Daoy (cell line): ENCODE data around the gene DTYMK. TPM values are rescaled to one million over a fixed set of nuclear protein-coding genes. Genes with fewer than 3 reads are reported as not detected.
A peak's percentile ranks its signal among the peaks of the same experiment; 100 is the strongest.
"Not testable (repeated sequence)": the region's sequence is repeated elsewhere in the genome, so short reads cannot be mapped to it uniquely, and the experiment has no call there.

Source experiments
- DNase-seq: peaks from one replicate; pipeline ENCODE4 v3.0.0-alpha.2; 2015; ENCODE audit warnings: low read depth
- total RNA-seq: library from RNA; depleted of rRNA; stranded (reverse); fragments of >200 nt; shearing (Covaris generic); gene quantifications from 2 replicates; pipeline ENCODE4 v1.2.3, GENCODE V29; 2014; rRNA removed

The DTYMK gene, protein sequence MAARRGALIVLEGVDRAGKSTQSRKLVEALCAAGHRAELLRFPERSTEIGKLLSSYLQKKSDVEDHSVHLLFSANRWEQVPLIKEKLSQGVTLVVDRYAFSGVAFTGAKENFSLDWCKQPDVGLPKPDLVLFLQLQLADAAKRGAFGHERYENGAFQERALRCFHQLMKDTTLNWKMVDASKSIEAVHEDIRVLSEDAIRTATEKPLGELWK
- 105 and 141 TPM in 2 replicates for total RNA-seq

DNA sequence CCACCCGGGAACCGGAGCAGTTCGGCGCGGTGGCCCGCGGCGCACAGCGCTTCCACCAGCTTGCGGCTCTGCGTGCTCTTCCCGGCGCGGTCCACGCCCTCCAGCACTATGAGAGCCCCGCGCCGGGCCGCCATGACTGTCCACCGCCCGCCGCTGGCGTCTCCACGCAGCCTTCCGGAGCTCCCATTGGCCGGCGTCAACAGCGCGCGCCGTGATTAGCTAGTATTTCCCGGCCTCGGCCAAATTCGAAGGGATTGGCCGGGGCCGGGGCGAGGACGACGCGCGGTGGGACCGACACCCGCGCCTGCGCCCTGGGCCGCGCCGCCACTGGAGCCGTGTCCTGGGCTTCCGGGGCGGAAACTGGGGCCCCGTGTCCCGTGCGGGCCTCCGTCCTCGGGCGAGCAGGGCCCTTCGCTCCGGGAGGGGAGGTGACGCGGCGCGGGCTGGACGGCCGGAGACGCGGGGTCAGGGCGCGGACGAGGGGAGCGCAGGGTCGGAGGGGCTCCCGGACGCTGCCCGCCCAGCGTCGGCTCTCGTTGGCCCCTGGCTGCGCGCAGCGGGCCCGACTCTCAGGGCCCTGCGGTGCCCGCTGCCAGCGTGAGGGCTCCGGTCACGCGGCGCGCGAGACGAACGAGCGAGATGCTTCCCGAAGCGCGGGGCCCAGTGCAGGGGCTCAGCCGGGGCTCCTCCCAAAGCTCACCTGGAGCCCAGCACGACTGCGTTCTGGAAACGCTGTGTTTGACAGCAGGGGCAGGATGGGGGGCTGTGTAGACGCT is at the start of gene DTYMK:
TSS of gene DTYMK (minus strand) at position 166 of the 776 bp plus-strand sequence. CDS start at position 134, 32 bp downstream.
- peak; percentile 98 for DNase-seq

DNA sequence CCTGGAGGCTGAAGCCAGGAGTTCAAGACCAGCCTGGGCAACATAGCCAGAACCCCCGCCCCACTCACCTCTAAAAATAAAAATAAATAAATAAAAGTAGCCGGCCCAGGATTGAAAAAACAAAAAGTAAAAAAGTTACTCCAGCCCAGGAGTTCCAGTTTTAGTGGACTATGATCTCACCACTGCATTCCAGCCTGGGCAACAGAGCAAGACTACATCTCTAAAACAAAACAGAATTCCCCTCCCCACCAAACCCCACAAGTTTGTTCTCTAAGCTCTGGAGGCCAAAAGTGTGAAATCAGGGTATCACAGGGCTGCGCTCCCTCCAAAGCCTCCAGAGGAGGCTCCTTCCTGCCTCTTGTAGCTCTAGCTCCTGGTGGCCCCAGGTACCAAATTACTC is 49.5 kb upstream of the DTYMK start:
- no peak for DNase-seq

DNA sequence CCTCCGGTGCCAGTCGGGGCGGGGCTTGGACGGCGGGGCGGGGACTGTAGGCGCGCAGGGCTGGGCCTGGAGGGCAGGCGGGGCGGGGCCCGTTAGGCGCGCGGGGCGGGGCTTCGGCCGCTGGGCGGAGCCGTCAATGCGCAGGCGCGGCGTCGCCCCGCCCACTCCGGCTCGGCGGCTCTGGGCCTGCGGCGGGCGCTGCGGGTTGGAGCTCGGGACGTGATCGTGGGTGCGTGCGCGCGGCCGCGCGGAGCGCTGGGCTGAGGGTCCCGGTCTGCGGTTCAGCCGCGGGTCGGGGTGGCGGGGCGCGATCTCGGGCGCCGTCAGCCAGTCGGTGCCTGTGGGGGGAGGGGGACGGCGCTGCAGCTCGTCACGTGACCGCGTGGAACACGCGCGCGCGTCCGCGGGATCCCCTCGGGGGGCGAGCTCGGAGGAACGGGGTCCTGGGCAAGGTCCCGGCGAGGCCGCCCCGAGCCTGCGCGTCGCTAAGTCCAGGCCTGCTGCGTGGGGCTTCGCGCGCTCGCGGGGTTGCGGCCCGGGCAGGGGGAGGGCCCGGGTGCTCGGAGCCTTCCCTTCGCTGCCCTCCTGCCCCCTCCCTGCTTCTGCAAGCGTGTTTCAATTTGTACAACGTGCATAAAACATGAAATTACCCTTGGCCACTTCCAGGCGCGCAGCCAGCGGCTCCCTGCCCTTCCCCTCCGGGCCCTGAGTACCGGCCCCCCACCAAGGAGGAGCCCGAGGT is 48.0 kb upstream of the DTYMK start, which contains the start of gene D2HGDH:
TSS of gene D2HGDH (plus strand) at position 164 of the 742 bp plus-strand sequence. CDS start 595 bp downstream, outside the sequence.
- peak; percentile 93 for DNase-seq

DNA sequence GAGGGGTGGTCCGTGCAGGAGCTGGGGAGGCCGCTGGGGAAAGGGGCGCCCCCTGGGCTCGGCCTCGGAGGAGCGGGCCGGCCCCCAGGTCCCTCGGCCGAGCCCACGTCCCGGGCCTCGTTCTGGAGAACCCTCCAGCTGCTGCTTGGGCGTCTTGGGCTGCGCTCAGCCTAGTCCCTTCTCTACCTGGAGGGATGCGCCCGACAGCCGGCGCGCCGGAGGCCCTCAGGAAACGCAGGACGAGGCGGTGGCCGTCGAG is 47.5 kb upstream of the DTYMK start:
- DNase-seq, result no peak

GRCh38 chr2:241733391-241734207 is 47.0 kb upstream of the DTYMK start:
- DNase-seq, result no peak

DNA sequence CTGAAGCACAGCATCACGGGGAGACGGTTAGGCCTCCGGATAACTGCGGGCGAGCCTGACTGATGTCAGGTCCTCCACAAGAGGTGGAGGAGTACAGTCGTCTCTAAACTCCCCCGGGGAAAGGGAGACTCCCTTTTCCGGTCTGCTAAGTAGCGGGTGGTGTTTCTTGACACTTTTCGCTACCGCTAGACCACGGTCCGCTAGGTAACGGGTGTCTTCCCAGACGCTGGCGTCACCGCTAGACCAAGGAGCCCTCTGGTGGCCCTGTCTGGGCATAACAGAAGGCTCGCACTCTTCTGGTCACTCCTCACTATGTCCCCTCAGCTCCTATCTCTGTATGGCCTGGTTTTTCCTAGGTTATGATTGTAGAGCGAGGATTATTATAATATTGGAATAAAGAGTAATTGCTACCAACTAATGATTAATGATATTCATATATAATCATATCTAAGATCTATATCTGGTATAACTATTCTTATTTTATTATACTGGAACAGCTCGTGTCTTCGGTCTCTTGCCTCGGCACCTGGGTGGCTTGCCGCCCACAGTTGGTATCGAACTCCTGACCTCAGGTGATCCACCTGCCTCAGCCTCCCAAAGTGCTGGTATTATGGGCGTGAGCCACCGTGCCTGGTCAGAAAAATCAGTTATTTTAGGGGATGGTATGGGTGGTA is 46.0 kb upstream of the DTYMK start:
- not testable (repeated sequence) for DNase-seq

DNA sequence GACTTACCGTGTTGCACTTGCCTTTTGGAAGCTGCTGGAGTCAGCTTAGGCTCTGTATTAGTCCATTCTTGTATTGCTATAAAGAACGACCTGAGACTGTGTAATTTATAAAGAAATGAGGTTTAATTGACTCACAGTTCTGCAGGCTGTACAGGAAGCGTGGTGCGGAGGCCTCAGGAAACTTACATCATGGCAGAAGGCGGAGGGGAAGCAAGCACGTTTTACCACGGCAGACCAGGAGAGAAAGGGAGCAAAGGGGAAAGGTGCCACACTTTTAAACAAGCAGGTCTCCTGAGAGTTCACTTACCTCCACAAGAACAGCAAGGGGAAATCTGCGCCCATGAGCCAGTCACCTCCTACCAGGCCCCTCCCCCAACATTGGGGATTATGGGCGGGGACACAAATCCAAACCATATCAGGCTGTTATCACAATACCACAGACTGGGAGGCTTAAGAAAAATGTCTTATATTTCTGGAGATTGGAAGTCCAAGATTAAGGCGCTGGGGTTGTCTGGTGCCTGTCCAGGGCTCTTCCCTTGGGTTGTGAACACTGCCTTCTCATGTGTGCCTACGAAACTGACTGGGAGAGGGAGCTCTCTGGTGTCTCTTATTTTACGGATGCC is 44.2 kb upstream of the DTYMK start:
- DNase-seq, result no peak

- no peak for DNase-seq
Observed at GRCh38 chr2:241729868-241730267, 43.3 kb upstream of the DTYMK start.

- DNase-seq, result no peak
Observed at GRCh38 chr2:241728627-241729026, 42.0 kb upstream of the DTYMK start.

DNA sequence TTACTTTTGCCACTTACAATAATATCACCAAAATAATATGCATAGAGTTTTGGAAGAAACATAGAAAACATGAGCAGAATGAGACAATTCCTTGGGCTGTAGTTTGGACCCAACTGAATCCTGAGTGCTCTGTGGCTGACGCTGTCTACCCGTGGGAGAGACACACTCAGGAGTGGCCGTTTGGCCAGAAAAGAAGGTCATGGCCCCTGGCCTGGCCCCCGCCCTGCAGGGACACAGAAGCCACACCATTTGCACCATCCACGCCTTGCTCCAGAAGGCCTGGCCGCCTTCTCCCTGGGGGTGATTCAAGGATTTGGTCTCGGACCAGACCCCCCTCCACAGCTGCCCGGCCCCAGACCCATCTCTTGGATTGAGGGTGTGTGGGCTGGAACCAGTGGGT is 41.4 kb upstream of the DTYMK start:
- DNase-seq, result no peak

GRCh38 chr2:241726459-241726858 is 39.8 kb upstream of the DTYMK start:
- DNase-seq, result no peak

GRCh38 chr2:241724975-241725870 is 38.6 kb upstream of the DTYMK start:
- no peak for DNase-seq

DNA sequence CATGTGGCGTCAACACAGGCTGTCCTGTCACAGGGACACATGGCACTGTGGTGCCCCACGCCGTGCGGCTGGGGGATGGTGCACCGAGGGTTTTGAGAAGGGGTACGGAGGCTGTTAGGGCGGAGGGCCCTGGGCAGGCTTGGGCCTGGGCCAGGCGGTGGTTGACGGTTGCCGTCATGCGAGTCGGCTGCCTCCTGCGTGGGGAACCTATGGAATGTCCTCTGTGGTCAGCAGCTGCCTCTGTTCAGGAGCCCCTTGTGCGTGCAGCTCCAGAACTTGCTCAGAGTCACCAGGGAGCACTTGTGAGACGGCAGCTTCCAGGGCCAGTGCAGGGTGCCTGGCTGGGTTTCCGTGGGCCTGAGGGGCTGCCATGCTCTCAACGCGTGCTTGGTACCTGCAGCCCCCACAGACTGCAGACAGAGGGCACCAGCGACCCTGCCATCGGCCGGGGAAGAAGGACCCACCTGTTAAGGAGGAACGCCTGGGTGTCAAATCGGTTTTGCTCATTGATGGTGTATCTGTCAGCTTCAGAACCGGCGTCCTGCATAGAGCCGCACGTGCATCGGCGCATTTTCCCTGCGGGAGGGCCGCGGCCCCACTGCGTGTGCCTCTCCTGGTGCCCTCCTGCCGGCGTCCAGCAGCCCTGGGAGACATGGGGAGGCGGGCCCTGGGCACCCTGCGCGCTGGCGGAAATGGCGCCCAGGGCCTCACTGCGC is 37.8 kb upstream of the DTYMK start:
- DNase-seq, result no peak

DNA sequence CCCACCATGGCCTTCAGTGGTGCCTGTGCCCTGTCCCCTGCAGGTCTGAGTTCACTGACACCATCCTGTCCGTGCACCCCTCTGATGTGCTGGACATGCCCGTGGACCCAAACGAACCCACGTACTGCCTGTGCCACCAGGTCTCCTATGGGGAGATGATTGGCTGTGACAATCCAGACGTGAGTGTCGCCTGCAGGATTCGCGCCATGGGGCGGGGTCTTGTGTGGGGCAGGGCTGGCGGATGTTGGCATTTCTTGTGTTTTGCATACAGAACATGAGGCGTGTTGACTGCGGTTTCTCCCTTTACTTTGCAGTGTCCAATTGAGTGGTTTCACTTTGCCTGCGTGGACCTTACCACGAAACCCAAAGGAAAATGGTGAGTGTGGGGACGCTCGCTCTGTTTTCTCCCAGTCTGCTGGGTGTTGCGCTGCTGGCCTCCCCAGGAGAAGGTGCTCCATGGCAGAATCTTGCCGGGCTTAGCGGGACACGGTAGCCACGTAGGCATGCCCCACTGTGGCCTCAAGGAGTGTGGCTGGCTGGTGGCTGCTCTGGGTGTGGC is 36.4 kb upstream of the DTYMK start:
- DNase-seq, result no peak

GRCh38 chr2:241721852-241722251 is 35.2 kb upstream of the DTYMK start:
- no peak for DNase-seq

DNA sequence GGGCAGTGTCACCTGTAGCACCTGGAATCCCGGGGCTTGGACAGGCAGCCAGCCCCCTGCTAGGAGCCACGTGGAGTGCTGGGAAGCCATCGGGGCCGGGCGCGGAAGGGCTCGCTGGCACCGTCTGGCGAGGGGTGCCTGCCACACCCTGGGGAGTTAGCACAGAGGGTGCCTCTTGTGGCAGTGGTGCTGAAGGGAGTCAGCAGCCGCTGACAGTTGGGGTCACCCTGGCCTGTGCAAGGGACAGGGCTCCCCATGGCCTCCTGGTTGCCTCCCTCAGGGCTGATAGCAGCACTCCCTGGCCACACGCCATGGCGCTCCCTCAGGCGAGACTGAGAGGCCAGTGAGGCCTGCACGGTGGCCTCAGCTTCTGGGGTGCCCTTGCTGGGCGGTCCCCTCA is 33.9 kb upstream of the DTYMK start:
- DNase-seq, result no peak

DNA sequence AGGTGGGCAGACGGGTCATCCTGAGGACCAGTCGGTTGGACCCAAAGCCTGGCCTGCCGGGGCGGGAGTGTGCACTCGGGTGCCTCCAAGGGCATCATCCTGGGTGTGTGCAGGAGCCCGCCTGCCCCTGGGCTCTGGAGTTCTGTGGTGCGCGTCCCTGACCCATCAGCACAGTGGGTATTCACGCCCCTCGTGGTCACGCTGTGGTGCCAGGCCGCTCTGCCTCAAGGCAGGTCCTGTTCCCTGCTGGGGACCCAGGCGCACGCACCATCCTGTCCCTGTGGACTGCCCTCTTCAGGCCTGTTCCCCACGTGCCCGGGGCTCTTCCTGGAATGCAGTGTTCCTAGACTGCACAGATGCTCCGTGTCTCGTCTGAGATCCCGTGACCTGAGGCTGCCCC is 33.5 kb upstream of the DTYMK start:
- DNase-seq, result no peak

DNA sequence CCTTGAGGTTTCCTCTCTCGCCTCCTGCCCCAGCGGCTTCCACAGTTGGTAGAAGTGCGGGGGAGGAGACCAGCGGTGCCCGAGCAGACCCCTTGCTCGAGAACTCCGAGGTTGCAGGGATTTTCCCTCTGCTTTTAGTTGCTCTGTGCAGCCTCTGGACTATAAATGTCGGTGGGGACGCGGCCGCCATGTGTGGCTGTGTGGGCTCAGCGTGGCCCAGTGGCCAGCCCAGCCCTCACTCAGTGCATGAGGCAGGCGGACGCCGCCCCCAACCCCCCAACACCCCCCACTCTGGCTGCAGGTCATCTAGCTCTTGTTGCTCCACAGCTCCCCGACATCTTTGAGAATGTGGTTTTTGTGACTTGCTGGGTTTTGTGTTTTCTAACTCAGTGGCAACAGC is 32.5 kb upstream of the DTYMK start:
- no peak for DNase-seq

- no peak for DNase-seq
Observed at GRCh38 chr2:241708879-241709278, 22.3 kb upstream of the DTYMK start.
